Umbilical cord (tissue), 2 donors: ENCODE data around the gene ZNF438. TPM values are rescaled to one million over a fixed set of nuclear protein-coding genes. Genes with fewer than 3 reads are reported as not detected.
A peak's percentile ranks its signal among the peaks of the same experiment; 100 is the strongest.

Experiments used
- DNase-seq: peaks from one replicate; pipeline ENCODE4 v3.0.0-alpha.2; 2015; ENCODE audit warnings: low spot score
- total RNA-seq: library from RNA; depleted of rRNA; stranded (reverse); fragments of >200 nt; gene quantifications from one replicate; pipeline ENCODE4 v1.2.3, GENCODE V29; 2014; ENCODE audit warnings: low replicate concordance; ENCODE audit not compliant: insufficient read depth

The ZNF438 gene
- total RNA-seq, 1 donor from 2014 or later: 8.4 TPM

DNA sequence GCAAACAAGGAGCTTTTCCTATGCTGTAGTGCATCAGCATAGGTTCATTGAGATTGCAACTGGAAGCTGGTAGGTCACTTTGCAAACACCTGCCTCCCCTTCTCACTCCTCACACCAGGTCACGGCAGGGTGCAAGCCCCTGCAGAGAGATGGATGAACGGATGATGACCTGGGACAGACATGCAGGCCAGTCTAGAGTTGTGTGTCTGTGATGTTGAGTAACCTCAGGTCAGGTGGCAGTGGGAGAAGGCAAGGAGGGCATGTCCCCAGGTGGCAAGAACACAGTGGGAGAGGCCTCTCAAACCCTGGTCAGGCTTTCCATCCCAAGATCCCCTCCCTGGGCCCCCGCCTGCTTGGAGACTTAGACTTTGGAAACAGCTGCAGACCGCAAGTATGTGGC is 205.0 kb downstream of the ZNF438 start:
- no peak for DNase-seq

DNA sequence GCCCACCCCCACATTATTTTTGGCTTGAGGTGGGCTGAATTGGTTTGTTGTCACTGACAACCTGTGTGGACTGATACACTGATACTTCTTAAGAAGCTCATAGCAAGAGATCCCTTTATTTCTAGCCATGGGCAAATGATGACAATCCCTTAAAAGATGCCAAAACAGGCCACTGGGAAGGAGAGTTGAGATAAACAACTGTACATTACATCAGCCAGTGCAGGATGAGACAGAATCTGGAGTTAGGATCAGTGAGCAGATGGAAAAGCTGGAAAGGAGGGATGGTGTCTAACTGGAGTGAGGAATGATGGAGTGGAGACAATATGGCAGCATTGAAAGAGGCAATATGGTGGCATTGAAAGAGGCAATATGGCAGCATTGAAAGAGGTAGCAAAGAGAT is 206.2 kb downstream of the ZNF438 start:
- DNase-seq: no peak

DNA sequence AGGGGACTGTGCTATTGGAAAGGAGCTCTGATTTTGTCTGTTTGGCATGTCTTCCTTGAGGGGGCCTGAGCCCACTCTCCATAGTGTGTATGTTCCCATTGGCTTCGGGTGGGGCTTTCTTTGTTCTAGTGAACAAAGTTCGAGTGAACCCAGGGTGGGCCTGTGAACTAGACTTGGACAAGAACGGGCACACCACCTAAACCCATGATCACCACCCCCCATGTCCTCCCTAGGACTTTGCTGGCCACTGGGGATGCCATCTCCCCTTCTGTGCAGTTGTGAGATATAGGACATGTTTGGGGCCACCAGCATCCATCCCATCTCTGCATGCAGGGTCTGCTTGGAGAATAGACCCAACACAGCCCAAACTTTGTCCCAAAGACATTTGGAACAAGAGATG is 206.6 kb downstream of the ZNF438 start:
- DNase-seq: no peak

DNA sequence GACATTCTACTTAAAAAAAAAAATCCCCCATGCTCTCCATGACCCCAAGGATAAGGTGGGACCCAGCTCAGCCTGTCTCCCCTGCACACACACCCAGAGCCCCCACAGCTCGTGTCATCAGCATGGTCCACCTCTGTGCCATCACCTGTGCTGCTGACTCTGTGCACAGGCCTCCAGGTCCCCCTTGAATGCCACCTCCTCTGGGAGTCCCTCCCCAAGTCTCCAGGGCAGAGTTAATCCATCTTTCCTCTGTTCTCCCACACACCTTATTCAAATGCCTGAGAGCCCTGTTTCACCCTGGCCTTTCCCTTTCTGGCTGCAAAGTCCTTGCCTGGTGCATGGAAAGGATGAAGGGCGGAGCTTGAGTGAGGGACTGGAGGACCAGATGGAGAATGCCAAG is 208.0 kb downstream of the ZNF438 start:
- DNase-seq: no peak

DNA sequence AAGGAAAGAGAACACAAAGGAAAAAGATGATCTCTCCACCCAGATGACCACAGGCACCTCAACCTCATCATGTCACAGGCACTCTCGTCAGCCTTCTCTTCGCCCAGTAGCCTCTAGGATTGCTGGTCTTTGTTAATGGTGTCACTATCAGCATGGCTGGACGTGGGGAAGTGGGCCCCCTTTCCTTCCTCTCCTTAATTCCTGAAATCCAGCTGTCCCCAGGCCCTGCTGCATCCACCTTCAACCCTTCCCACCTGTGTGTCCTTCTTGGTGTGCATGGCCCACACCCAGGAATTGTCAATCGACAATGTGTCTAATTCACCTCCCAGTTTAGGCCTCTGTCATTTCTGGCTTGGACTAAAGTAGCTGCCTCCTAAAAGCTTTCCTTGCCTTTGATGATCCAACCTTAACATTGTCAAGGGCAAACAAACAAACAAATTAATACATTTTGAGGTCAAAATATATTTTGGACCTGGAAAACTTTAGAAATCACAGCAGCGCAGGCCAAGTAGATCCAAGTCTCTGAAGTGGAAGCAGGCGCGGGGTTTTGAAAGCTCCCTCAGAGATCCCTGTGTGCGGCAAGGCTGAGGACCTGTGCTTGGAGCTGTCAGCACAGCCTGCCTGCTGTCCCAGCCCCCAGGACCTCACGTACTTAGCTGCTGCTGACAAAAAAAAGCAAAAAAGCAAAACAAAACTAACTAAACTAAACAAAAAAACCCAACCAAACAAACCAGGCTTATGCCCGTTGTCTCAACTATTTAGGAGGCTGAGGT is 208.8 kb downstream of the ZNF438 start:
- peak; percentile 24 for DNase-seq

DNA sequence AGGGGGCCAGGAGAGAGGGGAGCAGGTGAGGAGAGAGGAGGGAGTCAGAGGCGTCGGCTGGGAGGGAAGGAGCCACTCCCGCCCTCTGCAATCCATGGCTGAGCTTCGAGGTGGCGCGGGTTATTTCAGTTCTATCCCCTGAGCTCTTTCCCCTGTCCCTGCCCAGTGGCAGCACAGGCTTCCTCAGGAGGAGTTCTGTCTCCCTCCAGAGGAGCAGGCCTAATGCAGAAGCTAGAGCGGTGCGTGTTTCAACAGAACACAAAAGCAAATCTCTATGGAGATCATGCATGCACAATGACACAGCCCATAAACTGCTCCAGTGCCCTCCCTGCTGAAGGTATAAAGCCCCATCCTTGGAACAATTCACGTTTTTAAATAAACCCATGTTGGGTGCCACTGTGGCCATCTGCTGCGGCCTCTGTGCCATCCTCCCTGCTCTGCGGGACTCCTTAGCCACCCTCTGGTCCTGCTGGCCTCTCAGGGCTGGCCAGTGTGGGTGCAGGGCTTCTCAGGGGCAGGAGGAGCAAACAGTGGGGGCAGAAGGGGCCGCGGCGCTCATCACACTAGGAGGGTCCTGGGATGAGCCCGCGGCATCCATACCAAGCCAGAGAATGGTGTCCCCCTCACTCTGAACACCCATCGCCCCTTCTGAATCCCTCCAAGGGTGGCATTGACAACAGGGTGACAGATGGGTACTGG is 209.5 kb downstream of the ZNF438 start:
- DNase-seq: peak; percentile 84

DNA sequence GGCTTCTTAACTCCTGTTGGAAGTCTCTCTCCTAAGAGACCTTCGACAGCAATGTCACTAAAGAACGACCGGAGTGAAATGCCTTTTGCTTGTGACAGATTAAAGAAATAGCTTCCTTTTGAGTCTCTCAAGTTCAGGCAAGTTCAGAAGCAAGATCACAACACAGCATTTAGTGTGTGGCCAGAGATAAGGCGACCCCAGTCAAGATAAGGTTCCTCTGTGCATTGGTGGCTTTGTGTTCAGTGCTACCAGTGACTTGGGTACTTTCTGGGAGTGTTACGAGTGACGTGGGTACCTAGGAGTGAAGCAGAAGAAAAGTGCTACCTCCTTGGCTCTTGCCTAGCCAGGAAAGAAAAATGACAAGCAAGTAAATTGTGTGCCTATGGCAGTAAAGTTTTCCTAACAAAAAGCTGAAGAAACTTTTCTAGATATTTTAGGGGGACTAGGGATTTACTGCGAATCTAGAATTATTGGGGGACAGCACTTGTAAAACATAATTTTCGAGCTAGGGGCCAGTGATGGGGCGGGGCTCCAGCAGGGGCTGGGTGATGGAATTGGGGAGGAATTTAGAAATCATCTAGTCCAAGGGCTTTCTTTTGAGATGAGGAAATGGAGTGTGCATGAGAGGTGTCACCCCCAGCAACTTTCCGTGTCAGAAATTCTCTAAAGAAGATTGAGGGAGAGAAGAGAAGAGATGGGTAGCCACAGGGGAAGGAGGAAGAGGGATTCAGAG is 210.2 kb downstream of the ZNF438 start:
- peak; percentile 57 for DNase-seq

DNA sequence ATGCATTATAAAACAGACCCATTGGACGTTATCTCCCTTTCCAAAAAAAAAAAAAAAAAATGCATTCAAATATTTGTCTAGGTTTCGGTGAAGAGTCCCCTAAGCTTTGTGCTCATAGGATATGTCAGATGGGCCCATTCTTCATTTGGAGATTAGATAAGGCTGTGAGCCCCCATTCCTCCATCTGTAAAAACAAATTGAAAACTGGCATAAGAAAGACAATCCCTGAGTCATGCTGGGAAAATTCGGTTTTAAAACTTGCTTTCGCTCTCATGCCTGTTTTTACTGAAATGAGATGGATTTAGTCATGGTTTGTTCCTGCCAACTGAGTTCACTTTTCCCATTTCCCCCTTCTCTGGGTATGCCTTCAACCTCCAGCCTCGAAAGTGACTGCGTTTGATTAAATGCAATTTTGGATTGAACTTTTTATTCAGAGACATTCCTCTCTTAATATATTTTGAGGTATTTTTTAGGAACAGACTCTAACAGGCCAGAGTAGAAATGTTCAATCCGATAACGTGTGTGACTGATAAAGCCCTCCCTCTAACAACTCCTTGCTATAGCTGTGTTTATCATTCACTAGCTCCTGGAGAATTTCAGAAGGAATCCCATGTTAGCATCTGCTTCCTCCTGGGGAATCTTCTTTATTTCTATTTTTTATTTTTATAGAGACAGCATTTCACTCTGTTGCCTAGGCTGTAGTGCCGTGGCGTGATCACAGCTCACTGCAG is 211.2 kb downstream of the ZNF438 start:
- peak; percentile 96 for DNase-seq

DNA sequence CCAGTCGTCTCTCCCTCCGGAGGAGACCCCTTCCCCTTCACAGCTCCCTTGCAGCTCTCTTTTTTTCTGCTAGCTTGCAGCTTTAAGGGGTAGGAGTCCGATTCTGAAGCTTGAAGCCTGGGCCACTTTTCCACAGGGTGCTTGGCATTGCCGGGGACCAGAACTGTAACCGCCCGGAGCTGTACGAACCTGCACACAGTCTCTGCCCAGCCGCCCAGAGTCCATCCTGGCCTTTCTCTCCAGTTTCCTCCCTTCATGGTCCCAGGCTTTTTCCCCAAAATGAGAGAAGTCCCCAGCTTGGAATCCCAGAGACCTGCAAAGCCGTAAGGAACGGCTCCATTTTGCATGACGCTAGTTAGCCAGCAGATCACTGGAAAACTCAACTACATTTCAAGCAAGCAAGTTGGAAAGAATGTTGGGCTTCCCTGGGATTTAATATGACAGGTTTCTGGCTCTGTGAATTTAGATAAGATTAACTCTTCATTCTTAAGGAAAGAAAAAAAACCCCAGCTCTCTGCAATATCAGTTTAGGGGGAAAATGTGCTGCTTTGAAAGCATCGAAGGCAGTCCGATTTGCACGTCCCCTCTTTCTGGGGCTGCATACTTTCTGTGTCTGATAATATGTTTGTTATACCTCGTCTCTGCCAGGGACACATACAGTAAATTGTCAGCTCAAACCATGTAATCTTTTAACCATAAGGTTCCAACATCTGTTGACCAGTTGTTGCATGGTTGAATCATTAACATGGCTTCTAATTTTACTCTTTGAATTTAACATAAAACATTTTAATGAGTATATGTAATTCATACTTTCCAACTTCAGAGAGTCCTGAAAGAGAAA is 212.1 kb downstream of the ZNF438 start:
- DNase-seq: peak; percentile 95

DNA sequence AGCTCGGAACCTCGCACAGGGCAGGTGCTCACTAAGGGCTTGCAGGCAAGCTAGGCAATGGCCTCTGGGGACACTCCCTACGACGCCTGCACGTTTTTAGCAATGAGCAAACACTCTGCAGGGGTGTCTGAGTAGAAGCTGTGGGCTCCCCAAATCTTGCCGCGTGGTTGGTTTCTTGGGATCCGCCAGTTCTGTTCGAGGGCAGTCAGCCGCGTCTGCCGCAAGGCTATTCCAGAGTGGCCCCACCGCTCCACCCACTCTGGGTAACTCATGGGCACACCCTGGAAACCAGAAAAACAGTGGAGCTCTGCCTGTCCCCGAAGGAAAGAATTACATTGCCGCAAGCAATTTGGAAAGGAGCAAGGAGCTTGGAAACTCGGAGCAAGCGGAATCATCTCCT is 212.8 kb downstream of the ZNF438 start:
- DNase-seq: peak; percentile 68

DNA sequence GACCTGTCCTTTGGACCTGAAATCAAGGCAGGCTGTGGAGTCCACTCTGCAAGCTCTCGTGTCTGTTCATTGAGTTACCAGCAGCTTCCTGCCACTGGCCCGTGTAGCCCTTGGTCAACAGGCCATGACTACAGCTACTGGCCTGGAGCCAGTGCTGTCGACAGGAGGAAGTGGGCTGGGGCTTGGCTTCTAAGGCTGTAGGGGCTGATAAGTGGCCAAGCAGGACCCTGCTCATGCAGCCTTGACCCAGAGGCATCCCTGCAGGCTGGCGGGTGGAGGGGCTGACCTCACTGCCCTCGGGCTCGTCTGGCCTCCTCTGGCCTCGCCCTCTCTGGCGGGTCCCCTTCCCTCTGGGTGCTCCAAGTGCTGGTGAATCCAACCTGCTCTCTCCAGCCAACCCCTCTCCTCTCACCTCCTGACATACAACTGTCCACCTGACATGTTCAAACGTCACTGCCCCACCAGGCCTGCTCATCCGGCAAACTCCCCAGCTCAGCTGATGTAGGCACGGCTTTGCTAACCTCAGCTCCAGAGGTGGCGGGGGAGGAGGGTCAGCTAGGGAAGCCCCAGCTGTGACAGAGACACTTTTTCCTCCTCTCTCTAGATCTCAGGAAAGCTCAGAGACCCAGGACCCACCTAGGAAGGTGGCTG is 213.5 kb downstream of the ZNF438 start:
- peak; percentile 38 for DNase-seq

DNA sequence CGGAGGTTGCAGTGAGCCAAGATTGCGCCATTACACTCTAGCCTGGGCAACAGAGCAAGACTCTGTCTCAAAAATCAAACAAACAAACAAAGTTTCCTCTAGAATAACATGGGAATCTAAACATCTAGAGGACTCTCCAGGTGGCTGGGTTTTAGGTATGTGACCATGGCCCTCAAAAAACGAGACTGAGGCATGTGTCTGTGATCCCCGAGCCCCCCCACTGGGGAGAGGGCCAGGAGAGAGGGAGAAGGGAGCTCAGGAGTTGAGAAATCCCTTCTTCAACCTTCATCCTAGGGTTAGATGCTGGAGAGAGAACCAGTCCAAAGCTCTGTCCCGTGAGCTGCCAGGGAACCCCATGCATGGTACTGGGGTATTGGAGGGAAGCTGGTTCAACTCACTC is 214.1 kb downstream of the ZNF438 start:
- no peak for DNase-seq

DNA sequence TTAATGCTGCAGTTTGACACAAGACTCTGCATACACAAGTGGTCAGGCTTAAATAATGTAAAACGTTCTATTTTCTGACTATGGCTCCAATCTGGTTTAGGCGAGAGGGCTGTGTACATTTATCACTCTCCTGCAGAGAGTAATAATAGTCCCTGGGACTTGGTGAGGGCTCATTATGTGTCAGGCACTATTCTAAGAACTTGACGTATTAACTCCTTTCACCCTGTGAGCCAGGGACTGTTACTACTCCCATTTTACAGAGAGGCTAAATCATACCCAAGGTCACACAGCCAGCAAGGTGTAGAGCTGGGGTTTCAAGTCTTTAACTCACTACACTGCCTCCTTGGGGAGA is 214.9 kb downstream of the ZNF438 start:
- DNase-seq: no peak

DNA sequence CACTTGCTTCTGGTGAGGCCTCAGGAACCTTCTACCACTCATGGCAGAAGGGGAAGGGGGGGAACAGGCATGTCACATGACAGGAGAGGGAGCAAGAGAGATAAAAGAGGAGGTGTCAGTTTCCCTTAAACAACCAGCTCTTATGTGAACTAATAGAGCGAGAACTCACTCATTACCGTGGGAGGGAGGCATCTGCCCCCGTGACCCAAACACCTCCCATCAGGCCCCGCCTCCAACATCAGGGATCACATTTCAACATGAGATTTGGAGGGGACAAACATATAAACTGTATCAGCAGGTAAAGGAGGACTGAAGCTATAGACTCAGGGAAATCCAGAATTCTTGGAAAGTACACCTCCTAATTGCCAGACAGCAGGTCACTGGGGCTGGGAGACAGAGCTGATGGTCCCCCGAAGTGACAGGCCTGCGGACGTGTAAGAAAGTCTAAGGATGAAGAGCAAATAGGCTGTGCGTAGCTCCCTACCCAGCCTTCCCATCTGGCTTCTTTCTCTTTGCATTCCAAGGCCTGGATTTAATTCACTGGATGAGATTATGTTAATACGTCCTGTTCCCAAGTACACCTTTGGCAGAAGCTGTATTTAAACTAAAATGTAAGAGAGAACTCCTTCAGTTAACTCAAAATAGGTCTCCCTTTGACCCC is 215.4 kb downstream of the ZNF438 start:
- peak; percentile 76 for DNase-seq

DNA sequence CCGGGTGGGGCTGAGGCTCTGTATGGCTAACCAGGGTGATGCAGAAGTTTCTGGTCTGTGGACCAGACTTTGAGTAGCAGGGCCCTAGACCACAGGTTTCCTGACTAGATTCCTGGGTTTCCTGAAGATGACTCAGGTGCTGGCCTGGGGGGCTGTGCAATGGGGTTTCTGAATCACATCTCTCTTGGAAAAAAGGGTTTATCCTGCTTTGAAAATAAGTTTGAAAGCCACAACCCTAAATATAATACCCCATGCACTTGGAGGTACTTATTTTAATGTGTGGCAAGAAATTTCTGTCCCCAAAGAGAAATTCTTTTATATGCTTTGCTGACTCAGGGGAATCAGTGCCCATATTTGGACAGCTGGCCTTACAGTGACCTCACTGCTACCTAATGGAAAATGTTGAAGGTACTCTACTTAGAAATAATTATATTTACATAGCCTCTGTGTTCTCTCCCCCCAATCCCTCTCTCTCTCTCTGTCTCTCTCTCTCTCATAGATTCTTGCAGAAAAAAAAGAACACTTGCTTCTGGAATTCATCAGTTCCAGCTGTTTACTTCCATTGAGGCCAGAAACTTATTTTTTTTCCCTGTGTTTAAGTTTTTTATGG is 217.7 kb downstream of the ZNF438 start:
- peak; percentile 74 for DNase-seq

DNA sequence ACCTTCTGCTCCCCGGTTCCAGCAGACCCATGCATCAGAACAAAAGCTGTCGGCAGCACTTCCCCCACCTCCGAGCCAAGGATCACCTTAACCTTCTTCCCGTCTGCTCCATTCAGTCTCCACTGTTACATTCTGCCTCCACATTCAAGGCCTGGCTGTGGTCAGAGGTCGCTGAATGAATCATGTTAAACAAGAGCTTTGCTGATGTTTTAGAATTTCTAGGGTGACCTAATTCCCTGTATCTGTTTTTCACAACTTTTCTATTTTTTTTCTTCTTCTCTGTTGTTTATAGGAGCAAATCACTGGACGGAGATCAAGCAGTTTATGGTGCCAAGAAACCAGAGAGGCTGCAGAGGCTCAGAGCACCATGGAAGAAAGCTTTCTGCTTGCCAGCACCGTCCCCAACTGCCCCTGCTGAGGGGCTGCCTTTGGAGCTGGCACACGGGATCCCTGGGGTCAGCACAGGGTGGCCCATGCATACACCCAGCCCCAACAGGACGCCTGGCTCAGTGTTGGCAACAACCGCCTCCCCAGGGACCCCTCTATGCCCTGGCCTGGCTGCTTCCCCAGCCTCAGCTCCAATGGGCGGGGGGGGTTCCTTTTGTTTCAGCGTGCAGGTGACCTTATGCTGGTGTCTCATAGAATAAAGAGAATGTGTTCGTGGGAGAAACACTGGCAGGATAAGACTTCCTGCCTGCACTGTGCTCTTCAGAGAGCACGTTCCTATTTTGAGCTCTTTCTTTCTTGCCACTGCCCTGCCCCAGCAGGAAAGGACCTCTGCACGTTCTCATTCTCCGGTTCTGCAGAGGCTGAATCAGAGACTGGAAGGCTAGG is 219.4 kb downstream of the ZNF438 start:
- DNase-seq: peak; percentile 94

DNA sequence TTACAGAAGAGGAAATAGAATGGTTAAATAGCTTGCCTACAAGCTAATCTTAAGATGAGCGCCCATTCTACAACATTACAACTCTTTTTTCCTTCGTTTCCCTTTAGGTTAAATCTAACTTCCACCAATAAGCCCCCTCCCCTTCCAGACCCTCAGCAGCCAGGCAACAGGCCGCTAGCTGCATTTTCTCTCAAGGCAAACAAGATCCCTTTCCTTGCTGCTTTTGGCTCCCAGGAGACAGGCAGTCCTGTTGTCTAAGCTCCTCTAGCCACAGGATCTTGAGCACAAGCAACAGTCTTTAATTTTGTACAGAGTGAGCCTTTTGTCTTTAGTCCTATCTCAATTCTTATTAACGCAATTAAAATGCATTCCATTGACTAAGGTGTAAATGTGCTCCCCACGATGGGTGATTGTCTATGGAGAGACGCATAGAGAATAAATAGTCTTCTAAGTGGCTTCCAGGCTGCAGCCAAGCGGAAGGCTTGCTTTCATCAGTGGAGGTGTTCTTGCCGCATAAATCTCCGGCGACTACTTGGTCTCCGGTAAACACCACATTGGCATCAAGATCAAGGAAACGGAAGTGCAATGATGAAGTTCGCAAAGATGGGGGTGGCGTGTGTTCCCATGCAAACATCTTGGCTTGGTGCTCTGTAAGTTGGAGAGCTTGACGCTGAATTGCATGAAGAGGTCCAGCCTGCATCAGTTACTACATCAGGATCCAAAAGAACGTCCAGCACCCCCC is 220.2 kb downstream of the ZNF438 start:
- DNase-seq: no peak

DNA sequence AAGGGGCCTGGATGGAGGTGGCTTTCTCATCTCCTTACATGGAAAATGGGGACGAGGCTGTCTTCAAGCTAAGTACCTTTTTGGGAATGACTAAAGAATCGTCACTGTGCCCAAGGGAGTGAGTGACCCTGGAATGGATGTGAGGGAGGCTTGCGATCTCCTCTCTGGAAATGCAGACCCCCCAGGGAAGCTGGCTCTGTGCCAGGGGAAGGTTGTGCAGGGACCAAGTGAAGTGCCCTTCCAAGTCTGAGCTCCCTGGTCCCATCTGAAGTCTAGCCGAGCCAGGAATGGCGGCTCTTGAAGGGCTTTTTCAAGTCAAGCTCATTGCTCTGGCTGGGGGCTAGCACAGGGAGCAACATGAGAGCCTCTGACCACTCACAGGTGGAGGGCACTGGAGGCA is 221.2 kb downstream of the ZNF438 start:
- DNase-seq: no peak
